OCI-LY3 (cell line): ENCODE results near the gene RPL38.
A peak's percentile ranks its signal among the peaks of the same experiment; 100 is the strongest.

ENCODE experiments used
- H2AFZ ChIP-seq: fragments of 200-600, 300-600 bp; shearing (Covaris generic); 2 replicates; pipeline ENCODE4 v1.6.0; 2014; ENCODE audit warnings: antibody characterized with exemption, low read depth, low read length
- H3K27ac ChIP-seq: fragments of 200-600, 300-600 bp; sonication (generic); 2 replicates; pipeline ENCODE4 v1.5.1; 2014; ENCODE audit warnings: mild to moderate bottlenecking, low read length, moderate library complexity, mixed read lengths
- H3K27me3 ChIP-seq: fragments of 200-600, 300-600 bp; sonication (generic); 2 replicates; pipeline ENCODE4 v1.6.1; 2014; ENCODE audit warnings: low read depth, low read length, mixed read lengths
- H3K36me3 ChIP-seq: fragments of 200-600, 300-600 bp; sonication (generic); replicated peaks from 2 replicates; pipeline ENCODE3; 2014; ENCODE audit warnings: low read depth, low read length, mixed read lengths
- H3K4me1 ChIP-seq: fragments of 300-600, 200-600 bp; sonication (generic); 2 replicates; pipeline ENCODE4 v1.6.1; 2014; ENCODE audit warnings: low read length, mixed read lengths
- H3K4me2 ChIP-seq: fragments of 200-600, 300-600 bp; sonication (generic); 2 replicates; pipeline ENCODE4 v1.6.1; 2014; ENCODE audit warnings: low read length, mixed read lengths
- H3K4me3 ChIP-seq: fragments of 300-600, 200-600 bp; sonication (generic); 2 replicates; pipeline ENCODE4 v1.5.1; 2014; ENCODE audit warnings: antibody characterized with exemption, mild to moderate bottlenecking, low read length, moderate library complexity
- H3K79me2 ChIP-seq: fragments of 300-600, 200-600 bp; shearing (Covaris generic); 2 replicates; pipeline ENCODE4 v1.6.1; 2014; ENCODE audit warnings: mild to moderate bottlenecking, low read length, mixed read lengths
- H3K9ac ChIP-seq: fragments of 300-600, 200-600 bp; shearing (Covaris generic); 2 replicates; pipeline ENCODE4 v1.6.0; 2014; ENCODE audit warnings: mild to moderate bottlenecking, low read length, moderate library complexity
- H3K9me3 ChIP-seq: fragments of 200-600, 300-600 bp; shearing (Covaris generic); 2 replicates; pipeline ENCODE4 v1.6.1; 2014; ENCODE audit warnings: low read length, mixed read lengths; ENCODE audit not compliant: insufficient read depth
- H4K20me1 ChIP-seq: fragments of 200-600, 300-600 bp; sonication (generic); 2 replicates; pipeline ENCODE4 v1.6.1; 2016; ENCODE audit warnings: low read length, mixed read lengths; ENCODE audit not compliant: insufficient read depth
- CTCF ChIP-seq: fragments of 200-600, 300-600 bp; sonication (generic); IDR thresholded peaks from 2 replicates; pipeline ENCODE4 v1.5.1; 2014; ENCODE audit warnings: antibody characterized with exemption, low read length, low read depth
- EZH2phosphoT487 ChIP-seq: fragments of 200-600 bp; shearing (Covaris generic); IDR thresholded peaks from 2 replicates; pipeline ENCODE4 v1.6.1; 2018; ENCODE audit warnings: antibody characterized with exemption, mixed run types, low read depth

The RPL38 gene

GRCh38 chr17:74214484-74215341 lies 11.2 kb downstream of the RPL38 start:
- no peak overlapping the region for H3K27ac ChIP-seq
- H3K27me3 ChIP-seq = no peaks in the 10 kb centered on the region
- H2AFZ ChIP-seq = no peak overlapping the region
- no peaks in the 10 kb centered on the region for H3K9me3 ChIP-seq
- peaks cover 32% of the 10 kb centered on the region for H3K4me1 ChIP-seq
- TF ChIP-seq CTCF = no peak
- no peak for TF ChIP-seq EZH2phosphoT487
- peak overlapping the region; percentile 86 for H3K4me3 ChIP-seq
- peak overlapping the region; percentile 88 for H3K4me2 ChIP-seq
- H3K9ac ChIP-seq = peak overlapping the region; percentile 69
- H4K20me1 ChIP-seq = peaks cover 18% of the 10 kb centered on the region
- peaks cover 16% of the 10 kb centered on the region for H3K79me2 ChIP-seq
- H3K36me3 ChIP-seq = peaks cover 9% of the 10 kb centered on the region

- H3K79me2 ChIP-seq = peaks cover 16% of the 10 kb centered on the region
- H3K4me1 ChIP-seq = peaks cover 29% of the 10 kb centered on the region
- H3K27me3 ChIP-seq = no peaks in the 10 kb centered on the region
- no peaks in the 10 kb centered on the region for H3K9me3 ChIP-seq
- H3K36me3 ChIP-seq = peaks cover 9% of the 10 kb centered on the region
- H3K9ac ChIP-seq = no peak overlapping the region
- no peak overlapping the region for H2AFZ ChIP-seq
- no peak overlapping the region for H3K4me3 ChIP-seq
- H4K20me1 ChIP-seq = peaks cover 13% of the 10 kb centered on the region
- TF ChIP-seq EZH2phosphoT487 (no peak), CTCF (no peak)
- H3K27ac ChIP-seq = no peak overlapping the region
- H3K4me2 ChIP-seq = no peak overlapping the region
These were observed 11.9 kb downstream of the RPL38 start for GRCh38 chr17:74215342-74215727.

- H4K20me1 ChIP-seq = peaks cover 3% of the 10 kb centered on the region
- no peak overlapping the region for H3K4me2 ChIP-seq
- H2AFZ ChIP-seq = no peak overlapping the region
- H3K4me1 ChIP-seq = peaks cover 24% of the 10 kb centered on the region
- no peaks in the 10 kb centered on the region for H3K27me3 ChIP-seq
- H3K4me3 ChIP-seq = no peak overlapping the region
- H3K36me3 ChIP-seq = peaks cover 4% of the 10 kb centered on the region
- TF ChIP-seq EZH2phosphoT487 (no peak), CTCF (no peak)
- H3K9me3 ChIP-seq = no peaks in the 10 kb centered on the region
- H3K79me2 ChIP-seq = peaks cover 16% of the 10 kb centered on the region
- no peak overlapping the region for H3K9ac ChIP-seq
- no peak overlapping the region for H3K27ac ChIP-seq
These were observed 13.0 kb downstream of the RPL38 start for GRCh38 chr17:74216505-74216904.

- H3K36me3 ChIP-seq = peaks cover 4% of the 10 kb centered on the region
- no peak overlapping the region for H3K4me2 ChIP-seq
- no peaks in the 10 kb centered on the region for H3K27me3 ChIP-seq
- no peak overlapping the region for H2AFZ ChIP-seq
- TF ChIP-seq EZH2phosphoT487 (no peak), CTCF (no peak)
- no peak overlapping the region for H3K27ac ChIP-seq
- peaks cover 20% of the 10 kb centered on the region for H3K4me1 ChIP-seq
- H3K9ac ChIP-seq = no peak overlapping the region
- peaks cover 16% of the 10 kb centered on the region for H3K79me2 ChIP-seq
- H4K20me1 ChIP-seq = no peaks in the 10 kb centered on the region; the same call in 1 of the 2 replicates
- H3K4me3 ChIP-seq = no peak overlapping the region
- no peaks in the 10 kb centered on the region for H3K9me3 ChIP-seq
These were observed 13.7 kb downstream of the RPL38 start for GRCh38 chr17:74217037-74217730.
